A549 treated with CORT108297 at 1 μM for 4 hours (cell line): ENCODE results near the gene KRTAP17-1. TPM values are rescaled to one million over a fixed set of nuclear protein-coding genes. Genes with fewer than 3 reads are reported as not detected.

Source experiments
- total RNA-seq: library from RNA; stranded (reverse); fragments of 200-300 nt; extraction: Qiagen RNA extraction; gene quantifications from 5 replicates; pipeline ENCODE4 v1.2.3, GENCODE V29; 2022

The KRTAP17-1 gene
- total RNA-seq: not detected in 5 replicates

GRCh38 chr17:41315204-41315794 is at the start of gene KRTAP17-1:
KRTAP17-1 (minus strand) TSS chr17:41315710; CDS start chr17:41315650, 60 bp downstream.

GRCh38 chr17:41350381-41350878 is 34.9 kb upstream of the KRTAP17-1 start, which contains the start of gene KRT33A:
KRT33A (minus strand) TSS chr17:41350828; CDS start chr17:41350767, 61 bp downstream.

GRCh38 chr17:41308918-41309359 is 6.6 kb downstream of the KRTAP17-1 start, which contains the start of gene KRTAP16-1:
KRTAP16-1 (minus strand) TSS chr17:41309309; CDS start chr17:41309253, 56 bp downstream.

GRCh38 chr17:41301916-41302901 is 13.3 kb downstream of the KRTAP17-1 start, which contains the start of gene KRTAP29-1:
KRTAP29-1 (minus strand) TSS chr17:41302851; CDS start chr17:41302851, 0 bp downstream.

GRCh38 chr17:41275648-41276190 is 39.8 kb downstream of the KRTAP17-1 start, which contains the start of gene KRTAP9-7:
KRTAP9-7 (plus strand) TSS chr17:41275698; CDS start chr17:41275698, 0 bp downstream.

GRCh38 chr17:41265078-41265477 is 50.4 kb downstream of the KRTAP17-1 start, which contains the start of gene KRTAP9-6:
KRTAP9-6 (plus strand) TSS chr17:41265378; CDS start chr17:41265378, 0 bp downstream.

Other genes with a start within 250 kb of the KRTAP17-1 start
- not detected in 5 replicates for gene KRTAP2-4, start 249.8 kb downstream of the KRTAP17-1 start, total RNA-seq
- not detected in 5 replicates for gene KRTAP4-7, start 231.6 kb downstream of the KRTAP17-1 start, total RNA-seq
- 0.10 TPM in 1 of 5 replicates, not detected in the others for gene KRTAP4-8, start 217.6 kb downstream of the KRTAP17-1 start, total RNA-seq
- not detected in 5 replicates for gene KRTAP4-16, start 213.5 kb downstream of the KRTAP17-1 start, total RNA-seq
- not detected in 5 replicates for gene KRTAP4-9, start 210.3 kb downstream of the KRTAP17-1 start, total RNA-seq
- not detected in 5 replicates for gene KRTAP4-11, start 197.3 kb downstream of the KRTAP17-1 start, total RNA-seq
- 0.07 TPM in 1 of 5 replicates, not detected in the others for gene KRTAP4-12, start 191.5 kb downstream of the KRTAP17-1 start, total RNA-seq
- gene KRTAP4-6, start 175.2 kb downstream of the KRTAP17-1 start, total RNA-seq: not detected in 5 replicates
- not detected in 5 replicates for gene KRTAP4-5, start 165.9 kb downstream of the KRTAP17-1 start, total RNA-seq
- not detected in 5 replicates for gene KRTAP4-4, start 155.0 kb downstream of the KRTAP17-1 start, total RNA-seq
- not detected in 5 replicates for gene KRTAP4-3, start 147.5 kb downstream of the KRTAP17-1 start, total RNA-seq
- not detected in 5 replicates for gene KRTAP4-2, start 137.5 kb downstream of the KRTAP17-1 start, total RNA-seq
- gene KRTAP4-1, start 130.8 kb downstream of the KRTAP17-1 start, total RNA-seq: 0.09 to 0.40 TPM (median 0.24 TPM) in 4 of 5 replicates, not detected in the other
- gene KRTAP9-1, start 125.8 kb downstream of the KRTAP17-1 start, total RNA-seq: not detected in 5 replicates
- not detected in 5 replicates for gene KRTAP9-2, start 89.1 kb downstream of the KRTAP17-1 start, total RNA-seq
- not detected in 5 replicates for gene KRTAP9-3, start 83.3 kb downstream of the KRTAP17-1 start, total RNA-seq
- gene KRTAP9-8, start 77.7 kb downstream of the KRTAP17-1 start, total RNA-seq: not detected in 5 replicates
- not detected in 5 replicates for gene KRTAP9-4, start 66.0 kb downstream of the KRTAP17-1 start, total RNA-seq
- gene KRTAP9-9, start 60.3 kb downstream of the KRTAP17-1 start, total RNA-seq: not detected in 5 replicates
- not detected in 5 replicates for gene KRTAP9-6, start 50.3 kb downstream of the KRTAP17-1 start, total RNA-seq
- gene KRTAP9-7, start 40.0 kb downstream of the KRTAP17-1 start, total RNA-seq: not detected in 5 replicates
- gene KRTAP29-1, start 12.9 kb downstream of the KRTAP17-1 start, total RNA-seq: not detected in 5 replicates
- gene KRTAP16-1, start 6.4 kb downstream of the KRTAP17-1 start, total RNA-seq: not detected in 5 replicates
- not detected in 5 replicates for gene KRT33A, start 35.1 kb upstream of the KRTAP17-1 start, total RNA-seq
- 0.09 to 0.10 TPM (median 0.10 TPM) in 3 of 5 replicates, not detected in the others for gene KRT33B, start 54.1 kb upstream of the KRTAP17-1 start, total RNA-seq
- 0.12 to 0.50 TPM (median 0.32 TPM) in 5 replicates for gene KRT34, start 66.6 kb upstream of the KRTAP17-1 start, total RNA-seq
- not detected in 5 replicates for gene KRT31, start 81.9 kb upstream of the KRTAP17-1 start, total RNA-seq
- gene KRT37, start 108.9 kb upstream of the KRTAP17-1 start, total RNA-seq: not detected in 5 replicates
- not detected in 5 replicates for gene KRT38, start 125.3 kb upstream of the KRTAP17-1 start, total RNA-seq
- gene KRT32, start 151.7 kb upstream of the KRTAP17-1 start, total RNA-seq: 0.05 TPM in 1 of 5 replicates, not detected in the others
- gene KRT35, start 165.4 kb upstream of the KRTAP17-1 start, total RNA-seq: not detected in 5 replicates
- not detected in 5 replicates for gene KRT36, start 174.2 kb upstream of the KRTAP17-1 start, total RNA-seq
- 0.10 to 0.40 TPM (median 0.11 TPM) in 5 replicates for gene KRT13, start 189.9 kb upstream of the KRTAP17-1 start, total RNA-seq
- gene KRT15, start 203.2 kb upstream of the KRTAP17-1 start, total RNA-seq: 2.8 to 5.0 TPM (median 4.0 TPM) in 5 replicates
- gene KRT19, start 212.6 kb upstream of the KRTAP17-1 start, total RNA-seq: 39.1 to 62.2 TPM (median 51.0 TPM) in 5 replicates